Testis (tissue), 2 donors: ENCODE measurements around the gene SEMA5A.

Experiments
- POLR2A ChIP-seq: fragments of 450-650 bp; IDR thresholded peaks from one replicate; pipeline ENCODE4 v1.6.1; 2017; ENCODE audit warnings: antibody characterized with exemption, mild to moderate bottlenecking, moderate library complexity
- TF ChIP-seq, protein P1 (sequence below), 3 experiments: fragments of 450-650 bp in 2 of 3; fragments of 200-600 bp in 1 of 3; sonication (generic) in 1 of 3; IDR thresholded peaks; one replicate each; pipeline ENCODE4 v1.5.1; 2016 to 2019; ENCODE audit warnings: antibody characterized with exemption in 3 of 3, mild to moderate bottlenecking in 2 of 3, moderate library complexity in 1 of 3

DNA sequence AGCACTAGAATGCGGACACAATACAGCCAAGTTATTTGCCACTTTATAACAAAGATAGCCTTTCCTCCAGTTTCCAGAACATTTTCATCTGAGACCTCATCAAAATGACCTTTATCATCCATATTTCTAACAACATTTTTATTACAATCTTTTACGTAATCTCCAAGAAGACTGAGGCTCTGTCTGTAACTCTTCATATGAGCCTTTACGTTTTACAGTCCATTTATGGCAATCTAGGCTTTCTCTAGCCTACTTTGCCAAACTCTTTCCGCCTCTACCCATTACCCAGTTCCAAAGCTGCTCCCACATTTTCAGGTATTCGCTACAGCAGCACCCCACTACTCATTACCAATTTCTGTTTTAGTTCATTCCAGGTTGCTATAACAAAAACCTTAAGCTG, 8.2 kb upstream of the SEMA5A start:
- TF ChIP-seq POLR2A = no peak
- TF ChIP-seq, protein P1, sequence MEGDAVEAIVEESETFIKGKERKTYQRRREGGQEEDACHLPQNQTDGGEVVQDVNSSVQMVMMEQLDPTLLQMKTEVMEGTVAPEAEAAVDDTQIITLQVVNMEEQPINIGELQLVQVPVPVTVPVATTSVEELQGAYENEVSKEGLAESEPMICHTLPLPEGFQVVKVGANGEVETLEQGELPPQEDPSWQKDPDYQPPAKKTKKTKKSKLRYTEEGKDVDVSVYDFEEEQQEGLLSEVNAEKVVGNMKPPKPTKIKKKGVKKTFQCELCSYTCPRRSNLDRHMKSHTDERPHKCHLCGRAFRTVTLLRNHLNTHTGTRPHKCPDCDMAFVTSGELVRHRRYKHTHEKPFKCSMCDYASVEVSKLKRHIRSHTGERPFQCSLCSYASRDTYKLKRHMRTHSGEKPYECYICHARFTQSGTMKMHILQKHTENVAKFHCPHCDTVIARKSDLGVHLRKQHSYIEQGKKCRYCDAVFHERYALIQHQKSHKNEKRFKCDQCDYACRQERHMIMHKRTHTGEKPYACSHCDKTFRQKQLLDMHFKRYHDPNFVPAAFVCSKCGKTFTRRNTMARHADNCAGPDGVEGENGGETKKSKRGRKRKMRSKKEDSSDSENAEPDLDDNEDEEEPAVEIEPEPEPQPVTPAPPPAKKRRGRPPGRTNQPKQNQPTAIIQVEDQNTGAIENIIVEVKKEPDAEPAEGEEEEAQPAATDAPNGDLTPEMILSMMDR (IDR thresholded peaks at IDR 0.05) = no peak
